Mesenchymal stem cell (in vitro differentiated cells and primary cell): ENCODE results near the gene NGLY1.

Experiments
- DNase-seq: peaks from one replicate; pipeline ENCODE4 v3.0.0-alpha.2; 2013
- H2AFZ ChIP-seq: one replicate; pipeline ENCODE4 v1.6.1; 2013; ENCODE audit warnings: low read depth, mild to moderate bottlenecking, control low read depth, inconsistent platforms, low read length, moderate library complexity
- H2AK5ac ChIP-seq: 2 replicates; pipeline ENCODE4 v1.6.1; 2013; ENCODE audit warnings: low read length, moderate library complexity, mild to moderate bottlenecking, inconsistent platforms; ENCODE audit not compliant: severe bottlenecking
- H2BK120ac ChIP-seq: one replicate; pipeline ENCODE4 v1.6.1; 2013; ENCODE audit warnings: low read depth, mild to moderate bottlenecking, inconsistent platforms, low read length, moderate library complexity
- H2BK12ac ChIP-seq, 2 experiments: one replicate each; pipeline ENCODE4 v1.6.1; 2013; ENCODE audit warnings: inconsistent platforms in 2 of 2, low read length in 2 of 2, mild to moderate bottlenecking in 2 of 2, moderate library complexity in 2 of 2, control low read depth in 1 of 2
- H2BK15ac ChIP-seq: one replicate; pipeline ENCODE4 v1.6.1; 2013; ENCODE audit warnings: mild to moderate bottlenecking, low read depth, inconsistent platforms; ENCODE audit not compliant: poor library complexity, severe bottlenecking
- H2BK5ac ChIP-seq: 2 replicates; pipeline ENCODE4 v1.6.1; 2013; ENCODE audit warnings: low read depth, mild to moderate bottlenecking, low read length, control low read depth, inconsistent platforms; ENCODE audit not compliant: poor library complexity, severe bottlenecking
- H3K14ac ChIP-seq, 2 experiments: one replicate each; pipeline ENCODE4 v1.6.1; 2013; ENCODE audit warnings: inconsistent platforms in 2 of 2, low read length in 2 of 2, control low read depth in 1 of 2, mild to moderate bottlenecking in 1 of 2, moderate library complexity in 1 of 2
- H3K18ac ChIP-seq, 2 experiments: one replicate each; pipeline ENCODE4 v1.6.1; 2013; ENCODE audit warnings: inconsistent platforms in 2 of 2, low read length in 2 of 2, control low read depth in 1 of 2, low read depth in 1 of 2, mild to moderate bottlenecking in 1 of 2
- H3K23ac ChIP-seq, 2 experiments: one replicate each; pipeline ENCODE4 v1.6.1; 2013; ENCODE audit warnings: inconsistent platforms in 2 of 2, low read length in 2 of 2, mild to moderate bottlenecking in 2 of 2, moderate library complexity in 2 of 2, control low read depth in 1 of 2
- H3K27ac ChIP-seq: 2 replicates; pipeline ENCODE4 v1.5.1; 2013; ENCODE audit warnings: mild to moderate bottlenecking, moderate library complexity, low read length, control low read depth, inconsistent platforms; ENCODE audit not compliant: poor library complexity, severe bottlenecking
- H3K27me3 ChIP-seq, 2 experiments: 2 replicates each; pipeline versions ENCODE4 v1.6.1 to v1.7.0; 2013; ENCODE audit warnings: low read length in 2 of 2, mild to moderate bottlenecking in 2 of 2, moderate library complexity in 2 of 2, control low read depth in 1 of 2, inconsistent platforms in 1 of 2; ENCODE audit not compliant: control insufficient read depth in 1 of 2, insufficient read depth in 1 of 2
- H3K36me3 ChIP-seq, 2 experiments: 2 replicates each; pipeline versions ENCODE4 v1.6.1 to v1.7.0; 2013; ENCODE audit warnings: low read length in 2 of 2, control low read depth in 1 of 2, inconsistent platforms in 1 of 2, low read depth in 1 of 2, mild to moderate bottlenecking in 1 of 2; ENCODE audit not compliant: insufficient read depth in 2 of 2, control insufficient read depth in 1 of 2
- H3K4ac ChIP-seq, 2 experiments: one replicate each; pipeline ENCODE4 v1.6.1; 2013; ENCODE audit warnings: inconsistent platforms in 2 of 2, low read length in 2 of 2, mild to moderate bottlenecking in 2 of 2, moderate library complexity in 2 of 2, control low read depth in 1 of 2, low read depth in 1 of 2
- H3K4me1 ChIP-seq: 2 replicates; pipeline ENCODE4 v1.6.1; 2013; ENCODE audit warnings: low read depth, low read length, control low read depth; ENCODE audit not compliant: control insufficient read depth, insufficient read depth
- H3K4me2 ChIP-seq: 2 replicates; pipeline ENCODE4 v1.6.1; 2013; ENCODE audit warnings: low read length, mild to moderate bottlenecking, inconsistent platforms; ENCODE audit not compliant: poor library complexity, severe bottlenecking
- H3K4me3 ChIP-seq, 2 experiments: 2 replicates each; pipeline versions ENCODE4 v1.5.1 to v1.7.0; 2013; ENCODE audit warnings: low read length in 2 of 2, mild to moderate bottlenecking in 2 of 2, control low read depth in 1 of 2, low read depth in 1 of 2; ENCODE audit not compliant: insufficient read depth in 1 of 2
- H3K79me1 ChIP-seq: replicated peaks from 2 replicates; pipeline ENCODE4 v1.6.1; 2013; ENCODE audit warnings: mild to moderate bottlenecking, control low read depth, low read length, inconsistent platforms; ENCODE audit not compliant: poor library complexity, severe bottlenecking
- H3K9ac ChIP-seq: 2 replicates; pipeline ENCODE4 v1.7.0; 2013; ENCODE audit warnings: mild to moderate bottlenecking, low read length, moderate library complexity
- H3K9me3 ChIP-seq: 2 replicates; pipeline ENCODE4 v1.7.0; 2013; ENCODE audit warnings: mild to moderate bottlenecking, low read length; ENCODE audit not compliant: control insufficient read depth
- H4K8ac ChIP-seq: one replicate; pipeline ENCODE4 v1.6.1; 2013; ENCODE audit warnings: inconsistent platforms, mild to moderate bottlenecking, low read length, moderate library complexity
- H4K91ac ChIP-seq: one replicate; pipeline ENCODE4 v1.6.1; 2013; ENCODE audit warnings: mild to moderate bottlenecking, low read length, inconsistent platforms
- WGBS: methylation state at CpG from one replicate; pipeline ENCODE4 v1.1.7; 2013; ENCODE audit warnings: mixed read lengths; 5-methylcytosine and 5-hydroxymethylcytosine counted together

Gene NGLY1

DNA sequence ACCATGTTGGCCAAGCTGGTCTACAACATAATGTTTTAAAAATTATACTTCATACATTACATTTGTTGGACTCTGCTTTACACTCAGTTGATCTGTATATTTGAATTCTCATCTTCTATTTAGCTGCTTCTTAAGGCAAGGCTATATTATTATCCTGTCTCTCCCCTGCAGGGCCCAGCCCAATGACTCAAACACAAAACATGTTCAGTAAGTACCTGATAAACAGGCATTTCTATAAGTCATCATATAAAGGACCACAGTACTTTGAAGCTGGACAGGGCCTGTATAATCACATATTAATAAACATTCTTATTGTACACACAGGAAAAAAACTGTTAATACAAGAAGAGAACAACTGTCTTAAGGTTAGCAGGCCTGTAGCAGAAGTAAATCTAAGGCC, 36.2 kb downstream of the NGLY1 start:
- Histone ChIP-seq H3K4me2 (no peak overlapping the region), H3K27me3 (no peaks in the 10 kb centered on the region), H4K91ac (no peak overlapping the region), H3K4me1 (no peaks in the 10 kb centered on the region), H3K4me3 (no peak overlapping the region), H3K36me3 (peaks cover 0 to 73% of the 10 kb centered on the region in 2 experiments), H3K4ac (no peak overlapping the region), H2AFZ (no peak overlapping the region), H3K23ac (no peak overlapping the region), H4K8ac (no peak overlapping the region), H3K18ac (no peak overlapping the region), H2BK120ac (no peak overlapping the region), H2BK15ac (no peak overlapping the region), H2BK5ac (no peak overlapping the region), H3K9me3 (no peaks in the 10 kb centered on the region), H2AK5ac (no peak overlapping the region), H3K79me1 (no peaks in the 10 kb centered on the region), H3K9ac (no peak overlapping the region), H3K14ac (no peak overlapping the region), H2BK12ac (no peak overlapping the region), H3K27ac (no peak overlapping the region)
- DNase-seq: no peak

DNA sequence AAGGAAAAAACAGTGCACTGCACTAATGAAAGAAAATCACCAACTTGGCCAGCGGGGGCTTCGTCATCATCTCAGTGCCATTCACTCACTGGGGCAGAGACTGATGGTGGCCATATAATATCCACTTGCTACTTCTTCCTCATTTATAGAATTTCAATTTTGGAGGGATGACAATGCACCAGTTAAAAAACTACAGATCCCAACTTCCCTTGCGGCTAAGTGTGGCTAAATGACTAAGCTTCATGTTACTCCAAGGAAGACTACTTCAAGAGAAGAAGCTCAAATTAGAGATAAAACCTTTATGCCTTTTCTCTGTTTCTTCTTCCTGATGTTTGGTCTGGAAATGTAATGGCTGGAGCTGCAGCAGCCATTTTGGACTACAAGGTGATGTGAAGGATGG, 38.8 kb downstream of the NGLY1 start:
- Histone ChIP-seq H3K4me2 (no peak overlapping the region), H3K4me3 (no peak overlapping the region), H3K9me3 (no peaks in the 10 kb centered on the region), H2AK5ac (no peak overlapping the region), H3K9ac (no peak overlapping the region), H3K27me3 (no peaks in the 10 kb centered on the region), H3K4ac (no peak overlapping the region), H2BK5ac (no peak overlapping the region), H2BK120ac (no peak overlapping the region), H2BK12ac (no peak overlapping the region), H3K14ac (no peak overlapping the region), H3K36me3 (peaks cover 0 to 54% of the 10 kb centered on the region in 2 experiments), H3K4me1 (no peaks in the 10 kb centered on the region), H2AFZ (no peak overlapping the region), H4K8ac (no peak overlapping the region), H3K23ac (no peak overlapping the region), H3K27ac (no peak overlapping the region), H3K18ac (no peak overlapping the region), H4K91ac (no peak overlapping the region), H3K79me1 (no peaks in the 10 kb centered on the region), H2BK15ac (no peak overlapping the region)
- 100% methylated on average over 3 of the region's 3 CpGs for WGBS
- DNase-seq: no peak

DNA sequence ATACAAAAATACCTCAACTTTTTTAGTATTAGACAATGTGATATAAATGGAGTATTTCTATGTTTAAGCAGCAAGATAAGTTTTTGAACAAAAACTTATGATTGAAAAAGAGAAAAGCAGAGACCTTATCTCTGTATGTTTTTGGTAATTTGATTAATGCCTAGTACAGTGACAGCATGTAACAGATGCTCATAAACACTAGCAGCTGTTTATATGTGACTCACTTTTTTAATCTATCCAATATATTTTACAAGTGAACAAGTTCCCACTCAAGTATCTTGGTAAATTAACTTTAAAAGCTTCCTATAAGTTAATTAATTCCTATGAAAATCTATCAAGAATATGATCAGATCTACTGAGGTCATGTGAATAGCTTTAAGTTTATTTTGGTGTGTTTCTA, 55.1 kb downstream of the NGLY1 start:
- Histone ChIP-seq H3K9me3 (no peaks in the 10 kb centered on the region), H4K91ac (no peak overlapping the region), H3K4me1 (no peaks in the 10 kb centered on the region), H3K4me2 (no peak overlapping the region), H3K79me1 (no peaks in the 10 kb centered on the region), H3K36me3 (peaks cover 0 to 59% of the 10 kb centered on the region in 2 experiments), H3K4ac (no peak overlapping the region), H2BK5ac (no peak overlapping the region), H3K27ac (no peak overlapping the region), H2BK15ac (no peak overlapping the region), H3K4me3 (no peak overlapping the region), H3K27me3 (no peaks in the 10 kb centered on the region), H3K23ac (no peak overlapping the region), H4K8ac (no peak overlapping the region), H2BK12ac (no peak overlapping the region), H3K9ac (no peak overlapping the region), H3K14ac (no peak overlapping the region), H2AK5ac (no peak overlapping the region), H3K18ac (no peak overlapping the region), H2AFZ (no peak overlapping the region), H2BK120ac (no peak overlapping the region)
- peak; percentile 10 for DNase-seq

DNA sequence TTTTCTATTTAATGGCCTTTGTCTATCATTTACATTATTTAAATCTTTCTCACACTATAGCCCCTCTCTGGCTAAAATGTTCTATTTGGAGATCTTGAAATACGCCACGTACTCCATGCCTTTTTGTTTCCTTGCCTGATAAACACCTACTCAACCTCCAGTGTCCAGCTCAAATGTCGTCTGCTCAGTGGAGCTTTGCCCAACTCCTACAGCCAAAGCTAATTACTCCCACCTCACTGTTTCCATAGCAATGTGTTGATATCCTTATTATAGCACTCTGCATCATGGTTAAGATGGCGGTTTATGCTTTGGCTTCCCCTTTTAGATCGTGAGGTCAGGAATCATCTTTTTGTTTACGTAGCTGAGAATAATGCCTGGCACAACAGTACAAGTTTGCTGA, 55.9 kb downstream of the NGLY1 start:
- H3K18ac ChIP-seq: peak overlapping the region in 1 of 2 experiments; percentile 40
- H2AFZ ChIP-seq: no peak overlapping the region
- no peaks in the 10 kb centered on the region for H3K9me3 ChIP-seq
- H3K14ac ChIP-seq: peak overlapping the region in 1 of 2 experiments; percentile 48
- H4K91ac ChIP-seq: no peak overlapping the region
- H3K4ac ChIP-seq: no peak overlapping the region
- no peak overlapping the region for H3K27ac ChIP-seq
- H2BK12ac ChIP-seq: no peak overlapping the region
- no peaks in the 10 kb centered on the region for H3K4me1 ChIP-seq
- H2BK5ac ChIP-seq: no peak overlapping the region
- no peak overlapping the region for H2AK5ac ChIP-seq
- no peaks in the 10 kb centered on the region for H3K27me3 ChIP-seq
- no peak overlapping the region for H3K9ac ChIP-seq
- WGBS: 91% methylated on average over 6 of the region's 6 CpGs
- no peak overlapping the region for H3K4me2 ChIP-seq
- no peak overlapping the region for H2BK120ac ChIP-seq
- H3K79me1 ChIP-seq: no peaks in the 10 kb centered on the region
- H3K23ac ChIP-seq: no peak overlapping the region
- H4K8ac ChIP-seq: no peak overlapping the region
- peak; percentile 6 for DNase-seq
- H3K36me3 ChIP-seq: peaks cover 0 to 60% of the 10 kb centered on the region in 2 experiments
- H3K4me3 ChIP-seq: no peak overlapping the region
- H2BK15ac ChIP-seq: no peak overlapping the region
